Measurements from ENCODE around the gene PEMT. TPM values are rescaled to one million over a fixed set of nuclear protein-coding genes. Genes with fewer than 3 reads are reported as not detected.

Gene PEMT
- total RNA-seq, 2 experiments from 2014 or later: 51.7 to 53.2 TPM

- no peak overlapping the region for H3K27ac Mint-ChIP-seq
- intact Hi-C loops (cut with micrococcal nuclease): no loop called here
- H3K9me3 Mint-ChIP-seq: no peaks in the 10 kb centered on the region
- no peaks in the 10 kb centered on the region for H3K36me3 Mint-ChIP-seq (ENCODE audit: low read depth)
- ATAC-seq (no peak), DNase-seq (no peak)
- ChIA-PET CTCF (no interaction called here), POLR2A (no interaction called here)
- no peak for TF ChIP-seq CTCF (IDR thresholded peaks at IDR 0.05)
- no peaks in the 10 kb centered on the region for H3K27me3 Mint-ChIP-seq
- H3K4me3 Mint-ChIP-seq: no peak overlapping the region
- H3K4me1 Mint-ChIP-seq (ENCODE audit: low read depth): no peaks in the 10 kb centered on the region
Observed at GRCh38 chr17:17533901-17534441, 57.5 kb downstream of the PEMT start.

- TF ChIP-seq CTCF (IDR thresholded peaks at IDR 0.05): no peak
- POLR2A ChIA-PET: no interaction called here
- Mint-ChIP-seq H3K27me3 (no peaks in the 10 kb centered on the region), H3K4me3 (no peak overlapping the region), H3K27ac (no peak overlapping the region), H3K9me3 (no peaks in the 10 kb centered on the region), H3K36me3 (ENCODE audit: low read depth) (no peaks in the 10 kb centered on the region), H3K4me1 (ENCODE audit: low read depth) (no peaks in the 10 kb centered on the region)
- intact Hi-C loops (cut with micrococcal nuclease): no loop called here
- DNase-seq: no peak
- ATAC-seq: no peak
- CTCF ChIA-PET: interaction anchor here (1.3 kb wide), 1 partner anchor 37 kb away, joined by 4 read pairs; the partner anchor contains the start of gene RASD1
Observed at GRCh38 chr17:17532991-17533390, 58.5 kb downstream of the PEMT start.

GRCh38 chr17:17531156-17531555, 60.4 kb downstream of the PEMT start:
- ATAC-seq: no peak
- no peaks in the 10 kb centered on the region for H3K9me3 Mint-ChIP-seq
- no peak overlapping the region for H3K4me3 Mint-ChIP-seq
- intact Hi-C loops (cut with micrococcal nuclease): no loop called here
- POLR2A ChIA-PET: no interaction called here
- no peaks in the 10 kb centered on the region for H3K27me3 Mint-ChIP-seq
- DNase-seq: no peak
- CTCF ChIA-PET: interaction anchor here (0.9 kb wide), 1 partner anchor 110 kb away, joined by 3 read pairs; no protein-coding TSS in a partner anchor
- H3K4me1 Mint-ChIP-seq (ENCODE audit: low read depth): no peaks in the 10 kb centered on the region
- TF ChIP-seq CTCF (IDR thresholded peaks at IDR 0.05): no peak
- no peaks in the 10 kb centered on the region for H3K36me3 Mint-ChIP-seq (ENCODE audit: low read depth)
- no peak overlapping the region for H3K27ac Mint-ChIP-seq

GRCh38 chr17:17528696-17529652, 62.5 kb downstream of the PEMT start:
- Mint-ChIP-seq H3K27ac (no peak overlapping the region), H3K4me1 (ENCODE audit: low read depth) (no peaks in the 10 kb centered on the region)
- CTCF ChIA-PET: interaction anchor here (1.6 kb wide), 1 partner anchor 33 kb away, joined by 3 read pairs; the partner anchor contains the start of gene RASD1

More at GRCh38 chr17:17528696-17529652, 62.5 kb downstream of the PEMT start:
- no peaks in the 10 kb centered on the region for H3K36me3 Mint-ChIP-seq (ENCODE audit: low read depth)
- H3K27me3 Mint-ChIP-seq: no peaks in the 10 kb centered on the region
- ATAC-seq: no peak
- intact Hi-C loops (cut with micrococcal nuclease): no loop called here
- POLR2A ChIA-PET: interaction anchor here (0.9 kb wide), 1 partner anchor 10 kb away, joined by 3 read pairs; no protein-coding TSS in a partner anchor
- no peaks in the 10 kb centered on the region for H3K9me3 Mint-ChIP-seq
- no peak for DNase-seq
- H3K4me3 Mint-ChIP-seq: no peak overlapping the region
- no peak for TF ChIP-seq CTCF (IDR thresholded peaks at IDR 0.05)
